Lower leg skin (tissue), 4 donors: Measurements from ENCODE around the gene ASAP2. TPM values are rescaled to one million over a fixed set of nuclear protein-coding genes. Genes with fewer than 3 reads are reported as not detected.

ENCODE experiments used
- DNase-seq, 2 donors: peaks; one replicate each; pipeline ENCODE4 v3.0.0-alpha.2; 2019; ENCODE audit warnings: low spot score in 2 of 2
- H3K4me3 ChIP-seq: fragments of 200-600 bp; sonication (generic); 2 replicates; pipeline ENCODE4 v1.5.1; 2017; ENCODE audit warnings: mild to moderate bottlenecking, low read depth; ENCODE audit not compliant: poor library complexity, severe bottlenecking
- CTCF ChIP-seq, 3 donors: fragments of 450-650 bp; IDR thresholded peaks; one replicate each; pipeline ENCODE4 v1.5.1; 2016; ENCODE audit warnings: antibody characterized with exemption in 3 of 3, mild to moderate bottlenecking in 3 of 3, moderate library complexity in 2 of 3
- POLR2A ChIP-seq, 2 donors: fragments of 450-650 bp; IDR thresholded peaks; one replicate each; pipeline ENCODE4 v1.6.1; 2016 to 2017; ENCODE audit warnings: antibody characterized with exemption in 2 of 2, mild to moderate bottlenecking in 1 of 2, moderate library complexity in 1 of 2
- WGBS, 2 donors: methylation state at CpG; one replicate each; pipeline ENCODE4 v1.1.5; 2018; 5-methylcytosine and 5-hydroxymethylcytosine counted together
- intact Hi-C: fragments of 100-400 bp; cut with DNase I; formaldehyde crosslinking; loops from one replicate; pipeline ENCODE4 v1.15.0; 2023; ENCODE audit warnings: low total_unique reads
- total RNA-seq, 4 donors: library from RNA; depleted of rRNA; stranded (reverse); fragments of >200 nt; gene quantifications; one replicate each; pipeline ENCODE4 v1.1.0, GENCODE V29; 2016

Gene ASAP2
- total RNA-seq, 4 donors from 2014 or later, result 30.4 to 40.7 (median 33.1) TPM

GRCh38 chr2:9274701-9275343, 68.2 kb downstream of the ASAP2 start:
- WGBS, 2 donors, result 82 to 84% methylated on average over 5 of the region's 5 CpGs
- no peak overlapping the region for H3K4me3 ChIP-seq
- DNase-seq, result no peak
- intact Hi-C loops, result no loop called here
- no peak for TF ChIP-seq POLR2A (IDR thresholded peaks at IDR 0.05)
- no peak for TF ChIP-seq CTCF (IDR thresholded peaks at IDR 0.05)

GRCh38 chr2:9275399-9275798, 68.8 kb downstream of the ASAP2 start:
- intact Hi-C loops, result no loop called here
- H3K4me3 ChIP-seq, result no peak overlapping the region
- 64 to 67% methylated on average over 3 of the region's 3 CpGs for WGBS, 2 donors
- TF ChIP-seq CTCF (IDR thresholded peaks at IDR 0.05), result no peak
- no peak for TF ChIP-seq POLR2A (IDR thresholded peaks at IDR 0.05)
- DNase-seq, result no peak

- intact Hi-C loops, result no loop called here
- no peak for TF ChIP-seq POLR2A (IDR thresholded peaks at IDR 0.05)
- no peak for TF ChIP-seq CTCF (IDR thresholded peaks at IDR 0.05)
- H3K4me3 ChIP-seq, result no peak overlapping the region
- no peak for DNase-seq
- WGBS, 2 donors, result 90 to 91% methylated on average over 2 of the region's 2 CpGs
Measured at GRCh38 chr2:9276074-9276473, 69.5 kb downstream of the ASAP2 start.

GRCh38 chr2:9276901-9277451, 70.4 kb downstream of the ASAP2 start:
- no peak for DNase-seq
- intact Hi-C loops, result no loop called here
- no peak overlapping the region for H3K4me3 ChIP-seq
- TF ChIP-seq POLR2A (IDR thresholded peaks at IDR 0.05) (no peak), CTCF (IDR thresholded peaks at IDR 0.05) (no peak)
- WGBS, 2 donors, result 52 to 67% methylated on average over 9 of the region's 9 CpGs

GRCh38 chr2:9278439-9278838, 71.8 kb downstream of the ASAP2 start:
- DNase-seq, result no peak
- WGBS, 2 donors, result 84 to 86% methylated on average over 7 of the region's 7 CpGs
- no peak overlapping the region for H3K4me3 ChIP-seq
- TF ChIP-seq CTCF (IDR thresholded peaks at IDR 0.05) (no peak), POLR2A (IDR thresholded peaks at IDR 0.05) (no peak)
- intact Hi-C loops, result no loop called here

GRCh38 chr2:9279426-9279825, 72.8 kb downstream of the ASAP2 start:
- DNase-seq, result no peak
- no peak overlapping the region for H3K4me3 ChIP-seq
- no peak for TF ChIP-seq CTCF (IDR thresholded peaks at IDR 0.05)
- TF ChIP-seq POLR2A (IDR thresholded peaks at IDR 0.05), result no peak
- intact Hi-C loops, result no loop called here
- 90 to 91% methylated on average over 10 of the region's 10 CpGs for WGBS, 2 donors
